HEK293 (cell line): ENCODE data around the gene KIAA0753.

Source experiments
- CTCF ChIA-PET: fragments of 350-600 bp; formaldehyde crosslinking; extraction: SDS; loops from one replicate; lab custom pipeline; 2021; ENCODE audit warnings: antibody characterized with exemption; lab: Yijun Ruan, JAX
- POLR2A ChIA-PET: fragments of 300-600 bp; formaldehyde crosslinking; extraction: SDS; loops from one replicate; lab custom pipeline; 2020; ENCODE audit warnings: antibody characterized with exemption, inconsistent platforms; lab: Yijun Ruan, JAX
- H3K27ac ChIP-seq: fragments of 200-500 bp; sonication (Bioruptor generic); 2 replicates; pipeline ENCODE4 v1.5.1; 2014; ENCODE audit warnings: low read depth, low read length, control low read depth, inconsistent platforms; ENCODE audit errors: extremely low read depth
- H3K36me3 ChIP-seq, 2 experiments: fragments of 200-500 bp in 1 of 2; sonication (Bioruptor generic) in 1 of 2; 1 replicate in 1 of 2; 2 replicates in 1 of 2; pipeline ENCODE4 v1.5.1; 2014 to 2017; ENCODE audit warnings: inconsistent platforms in 2 of 2, low read length in 2 of 2; ENCODE audit not compliant: control insufficient read depth in 2 of 2, insufficient read depth in 1 of 2
- H3K4me1 ChIP-seq: fragments of 200-500 bp; sonication (Bioruptor generic); 2 replicates; pipeline ENCODE4 v1.5.1; 2014; ENCODE audit warnings: mild to moderate bottlenecking, low read length, inconsistent platforms; ENCODE audit not compliant: control insufficient read depth, insufficient read depth
- H3K4me3 ChIP-seq: 2 replicates; pipeline ENCODE4 v1.5.1; 2011; ENCODE audit warnings: low read depth, mild to moderate bottlenecking, control low read depth, low read length, moderate library complexity
- H3K9me3 ChIP-seq: fragments of 200-500 bp; sonication (Bioruptor generic); 2 replicates; pipeline ENCODE4 v1.5.1; 2014; ENCODE audit warnings: low read depth, low read length, inconsistent platforms; ENCODE audit not compliant: control insufficient read depth, insufficient read depth
- AEBP2 ChIP-seq: fragments of 450-650 bp; formaldehyde crosslinking; IDR thresholded peaks from 2 replicates; pipeline ENCODE4 v1.5.1; 2016; ENCODE audit warnings: missing biosample characterization, missing genetic modification characterization, borderline replicate concordance
- EGR2 ChIP-seq: fragments of 450-650 bp; formaldehyde crosslinking; IDR thresholded peaks from 2 replicates; pipeline ENCODE4 v1.5.1; 2016; ENCODE audit warnings: low read depth, missing biosample characterization, missing genetic modification characterization
- GLIS2 ChIP-seq: fragments of 450-650 bp; formaldehyde crosslinking; IDR thresholded peaks from 2 replicates; pipeline ENCODE4 v1.5.1; 2016; ENCODE audit warnings: missing biosample characterization, missing genetic modification characterization
- KLF17 ChIP-seq: fragments of 450-650 bp; formaldehyde crosslinking; IDR thresholded peaks from 2 replicates; pipeline ENCODE4 v1.5.1; 2016; ENCODE audit warnings: missing biosample characterization, missing genetic modification characterization
- KLF9 ChIP-seq: fragments of 450-650 bp; formaldehyde crosslinking; IDR thresholded peaks from 2 replicates; pipeline ENCODE4 v1.5.1; 2016; ENCODE audit warnings: missing biosample characterization, missing genetic modification characterization, low read depth
- PRDM4 ChIP-seq: fragments of 450-650 bp; formaldehyde crosslinking; IDR thresholded peaks from 2 replicates; pipeline ENCODE4 v1.5.1; 2017; ENCODE audit warnings: missing biosample characterization, missing genetic modification characterization
- WT1 ChIP-seq: fragments of 450-650 bp; formaldehyde crosslinking; IDR thresholded peaks from 2 replicates; pipeline ENCODE4 v1.5.1; 2016; ENCODE audit warnings: missing biosample characterization, missing genetic modification characterization
- ZNF112 ChIP-seq: fragments of 450-650 bp; formaldehyde crosslinking; IDR thresholded peaks from 2 replicates; pipeline ENCODE4 v1.5.0; 2017; ENCODE audit warnings: missing biosample characterization, missing genetic modification characterization
- ZNF184 ChIP-seq: fragments of 450-650 bp; IDR thresholded peaks from 2 replicates; pipeline ENCODE4 v1.5.1; 2018; ENCODE audit warnings: missing biosample characterization, mild to moderate bottlenecking, missing genetic modification characterization
- ZNF2 ChIP-seq: fragments of 450-650 bp; formaldehyde crosslinking; IDR thresholded peaks from 2 replicates; pipeline ENCODE4 v1.5.1; 2016; ENCODE audit warnings: missing biosample characterization, missing genetic modification characterization
- ZNF311 ChIP-seq: fragments of 450-650 bp; formaldehyde crosslinking; IDR thresholded peaks from 2 replicates; pipeline ENCODE4 v1.5.1; 2017; ENCODE audit warnings: missing biosample characterization, missing genetic modification characterization, borderline replicate concordance
- ZNF350 ChIP-seq: fragments of 450-650 bp; formaldehyde crosslinking; IDR thresholded peaks from 2 replicates; pipeline ENCODE4 v1.5.0; 2017; ENCODE audit warnings: missing biosample characterization, mild to moderate bottlenecking, missing genetic modification characterization
- ZNF354C ChIP-seq: fragments of 450-650 bp; formaldehyde crosslinking; IDR thresholded peaks from 2 replicates; pipeline ENCODE4 v1.5.1; 2016; ENCODE audit warnings: missing biosample characterization, missing genetic modification characterization, low read depth, borderline replicate concordance
- ZNF449 ChIP-seq: fragments of 450-650 bp; formaldehyde crosslinking; IDR thresholded peaks from 2 replicates; pipeline ENCODE4 v1.5.1; 2017; ENCODE audit warnings: missing biosample characterization, mild to moderate bottlenecking, missing genetic modification characterization, moderate library complexity
- ZNF473 ChIP-seq: fragments of 450-650 bp; formaldehyde crosslinking; IDR thresholded peaks from 2 replicates; pipeline ENCODE4 v1.5.1; 2017; ENCODE audit warnings: missing biosample characterization, missing genetic modification characterization
- ZNF521 ChIP-seq: fragments of 450-650 bp; formaldehyde crosslinking; IDR thresholded peaks from 2 replicates; pipeline ENCODE4 v1.5.1; 2017; ENCODE audit warnings: missing biosample characterization, mild to moderate bottlenecking, missing genetic modification characterization
- ZNF555 ChIP-seq: fragments of 450-650 bp; formaldehyde crosslinking; conservative IDR thresholded peaks from 2 replicates; pipeline ENCODE4 v1.5.1; 2017; ENCODE audit warnings: missing biosample characterization, mild to moderate bottlenecking, missing genetic modification characterization, inconsistent platforms
- ZNF558 ChIP-seq: fragments of 450-650 bp; formaldehyde crosslinking; IDR thresholded peaks from 2 replicates; pipeline ENCODE4 v1.5.1; 2016; ENCODE audit warnings: missing biosample characterization, missing genetic modification characterization
- ZNF596 ChIP-seq: fragments of 450-650 bp; IDR thresholded peaks from 2 replicates; pipeline ENCODE4 v1.5.0; 2018; ENCODE audit warnings: missing biosample characterization, mild to moderate bottlenecking, missing genetic modification characterization, moderate library complexity
- ZNF692 ChIP-seq: fragments of 450-650 bp; formaldehyde crosslinking; IDR thresholded peaks from 2 replicates; pipeline ENCODE4 v1.5.1; 2016; ENCODE audit warnings: missing biosample characterization, missing genetic modification characterization
- ZNF792 ChIP-seq: fragments of 450-650 bp; formaldehyde crosslinking; IDR thresholded peaks from 2 replicates; pipeline ENCODE4 v1.5.1; 2016; ENCODE audit warnings: missing biosample characterization, missing genetic modification characterization
- ZSCAN16 ChIP-seq: fragments of 450-650 bp; formaldehyde crosslinking; IDR thresholded peaks from 2 replicates; pipeline ENCODE4 v1.5.1; 2016; ENCODE audit warnings: missing biosample characterization, missing genetic modification characterization

Gene KIAA0753

GRCh38 chr17:6688944-6689343 lies 48.4 kb upstream of the KIAA0753 start:
- POLR2A ChIA-PET: no interaction called here
- H3K4me1 ChIP-seq: no peaks in the 10 kb centered on the region
- H3K36me3 ChIP-seq: no peaks in the 10 kb centered on the region
- CTCF ChIA-PET: interaction anchor here (0.6 kb wide), 1 partner anchor 16 kb away, joined by 4 read pairs; no protein-coding TSS in a partner anchor
- TF ChIP-seq WT1 (tag by site-specific recombination): no peak
- no peak for TF ChIP-seq PRDM4 (tag by site-specific recombination)
- no peak for TF ChIP-seq ZNF596 (tag by site-specific recombination)
- no peak for TF ChIP-seq ZNF473 (tag by site-specific recombination)
- no peak for TF ChIP-seq GLIS2
- TF ChIP-seq EGR2: no peak
- no peak overlapping the region for H3K4me3 ChIP-seq
- H3K27ac ChIP-seq: no peak overlapping the region
- H3K9me3 ChIP-seq: no peaks in the 10 kb centered on the region

GRCh38 chr17:6686026-6686425 lies 45.5 kb upstream of the KIAA0753 start:
- TF ChIP-seq ZNF792 (no peak), ZNF350 (no peak), ZNF2 (tag by site-specific recombination) (no peak), ZNF311 (tag by site-specific recombination) (no peak), ZNF558 (no peak), ZNF354C (tag by site-specific recombination) (no peak), ZNF555 (tag by site-specific recombination) (no peak), KLF9 (tag by site-specific recombination) (no peak), ZNF692 (no peak), ZNF112 (tag by site-specific recombination) (no peak), AEBP2 (tag by site-specific recombination) (no peak), KLF17 (tag by site-specific recombination) (no peak), ZSCAN16 (tag by site-specific recombination) (no peak), ZNF521 (no peak), ZNF184 (tag by site-specific recombination) (no peak), ZNF449 (tag by site-specific recombination) (no peak)
- TF ChIP-seq, all 188 proteins: peak for 0
- Histone ChIP-seq H3K27ac (no peak overlapping the region), H3K4me1 (no peaks in the 10 kb centered on the region), H3K9me3 (no peaks in the 10 kb centered on the region), H3K36me3 (no peaks in the 10 kb centered on the region), H3K4me3 (no peak overlapping the region)
- POLR2A ChIA-PET: no interaction called here
- CTCF ChIA-PET: interaction anchor here (0.6 to 0.9 kb wide), 2 partner anchors 14 to 16 kb away, joined by 3 to 5 read pairs; no protein-coding TSS in a partner anchor
